IPS-18c (cell line): ENCODE results near the gene CDKN2B-AS1.
"Not testable (repeated sequence)": the region's sequence is repeated elsewhere in the genome, so short reads cannot be mapped to it uniquely, and the experiment has no call there.

ENCODE experiments used
- H3K4me3 ChIP-seq: 2 replicates; pipeline ENCODE4 v1.7.0; 2013; ENCODE audit warnings: low read depth, mild to moderate bottlenecking, low read length, moderate library complexity; ENCODE audit not compliant: insufficient read depth
- H3K9me3 ChIP-seq: one replicate; pipeline ENCODE4 v1.6.1; 2013; ENCODE audit warnings: mild to moderate bottlenecking, low read length, moderate library complexity; ENCODE audit not compliant: control insufficient read depth, insufficient read depth

The CDKN2B-AS1 gene

DNA sequence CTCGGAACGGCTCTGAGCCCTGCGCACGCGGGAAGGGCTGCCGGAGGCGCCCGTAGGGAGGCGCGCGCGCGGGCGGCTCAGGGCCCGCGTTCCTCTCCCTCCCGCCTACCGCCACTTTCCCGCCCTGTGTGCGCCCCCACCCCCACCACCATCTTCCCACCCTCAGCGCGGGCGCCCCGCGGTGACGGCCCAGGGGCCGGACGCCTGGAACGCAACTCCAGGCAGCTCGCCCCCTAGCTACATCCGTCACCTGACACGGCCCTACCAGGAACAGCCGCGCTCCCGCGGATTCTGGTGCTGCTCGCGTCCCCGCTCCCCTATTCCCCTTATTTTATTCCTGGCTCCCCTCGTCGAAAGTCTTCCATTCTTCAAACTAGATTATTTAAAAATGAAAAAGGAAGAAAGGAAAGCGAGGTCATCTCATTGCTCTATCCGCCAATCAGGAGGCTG lies at the start of gene CDKN2B-AS1:
CDKN2B-AS1 (plus strand) TSS at position 236 of the 450 bp plus-strand sequence.
- peak within 1 kb of the TSS; percentile 62 for H3K4me3 ChIP-seq
- no peaks in the 10 kb centered on the region for H3K9me3 ChIP-seq

DNA sequence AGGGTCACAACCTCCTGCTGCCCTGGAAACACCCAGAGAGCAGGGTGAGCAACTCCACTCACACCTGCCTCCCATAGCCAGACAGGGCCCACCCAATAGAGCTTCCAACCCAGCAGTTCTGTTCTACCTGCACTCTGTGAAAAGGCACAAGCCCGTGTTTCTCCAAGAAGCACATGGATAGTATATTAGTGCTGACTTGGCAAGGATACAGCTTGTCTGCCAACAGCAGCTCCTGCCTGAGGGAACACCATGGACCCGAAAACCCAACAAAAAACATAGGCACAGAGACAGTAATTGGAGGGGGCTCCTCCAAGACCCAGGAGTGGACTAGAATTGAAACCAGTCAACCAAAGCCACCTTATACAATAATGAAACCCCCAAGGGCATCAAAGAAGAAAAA lies 49.0 kb upstream of the CDKN2B-AS1 start:
- H3K4me3 ChIP-seq, result no peak overlapping the region
- H3K9me3 ChIP-seq, result no peaks in the 10 kb centered on the region

DNA sequence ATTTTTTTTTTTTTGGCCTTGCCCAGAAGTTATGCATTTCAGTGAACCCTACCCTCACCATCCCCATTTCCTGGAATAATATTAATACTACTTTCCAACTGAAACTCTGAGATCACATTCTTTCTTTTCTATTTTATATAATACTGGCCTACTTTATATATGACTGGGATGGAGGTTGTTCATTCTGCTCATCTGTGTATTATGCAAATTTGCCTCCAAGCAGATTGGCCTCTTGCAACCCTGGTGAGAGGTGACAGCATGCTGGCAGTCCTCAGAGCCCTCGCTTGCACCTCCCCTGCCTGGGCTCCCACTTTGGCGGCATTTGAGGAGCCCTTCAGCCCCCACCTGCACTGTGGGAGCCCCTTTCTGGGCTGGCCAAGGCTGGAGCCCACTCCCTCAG lies 35.8 kb upstream of the CDKN2B-AS1 start:
- no peak overlapping the region for H3K4me3 ChIP-seq
- no peaks in the 10 kb centered on the region for H3K9me3 ChIP-seq

DNA sequence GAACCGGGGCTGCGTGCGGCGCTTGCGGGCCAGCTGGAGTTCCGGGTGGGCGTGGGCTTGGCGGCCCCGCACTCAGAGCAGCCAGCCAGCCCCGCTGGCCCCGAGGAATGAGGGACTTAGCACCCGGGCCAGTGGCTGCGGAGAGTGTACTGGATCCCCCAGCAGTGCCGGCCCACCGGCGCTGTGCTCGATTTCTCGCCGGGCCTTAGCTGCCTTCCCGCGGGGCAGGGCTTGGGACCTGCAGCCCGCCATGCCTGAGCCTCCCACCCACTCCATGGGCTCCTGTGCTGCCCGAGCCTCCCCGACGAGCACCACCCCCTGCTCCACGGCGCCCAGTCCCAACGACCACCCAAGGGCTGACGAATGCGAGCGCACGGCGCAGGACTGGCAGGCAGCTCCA lies 35.3 kb upstream of the CDKN2B-AS1 start:
- H3K4me3 ChIP-seq, result not testable (repeated sequence)

DNA sequence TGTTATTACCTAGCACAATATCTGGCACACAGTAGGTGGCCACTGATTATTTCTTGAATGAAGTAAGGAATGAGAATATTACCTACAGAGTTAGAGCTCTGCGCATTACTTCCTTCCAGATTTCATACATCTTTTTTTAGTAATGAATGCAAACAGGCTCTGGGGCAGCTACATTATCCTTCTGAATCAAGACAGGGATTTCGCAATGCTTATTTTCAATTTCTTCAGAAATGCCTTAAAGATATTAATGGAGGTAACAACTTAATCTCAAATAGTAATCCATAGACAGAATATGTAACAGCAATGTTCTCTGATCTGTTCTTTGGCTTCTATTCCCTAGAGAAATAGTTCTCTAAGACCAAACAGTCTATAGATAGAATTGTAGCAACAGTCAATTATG lies 33.0 kb upstream of the CDKN2B-AS1 start:
- H3K4me3 ChIP-seq, result no peak overlapping the region
- H3K9me3 ChIP-seq, result no peaks in the 10 kb centered on the region

More for the DNA sequence above, 35.3 kb upstream of the CDKN2B-AS1 start:
- H3K9me3 ChIP-seq, result not testable (repeated sequence)

DNA sequence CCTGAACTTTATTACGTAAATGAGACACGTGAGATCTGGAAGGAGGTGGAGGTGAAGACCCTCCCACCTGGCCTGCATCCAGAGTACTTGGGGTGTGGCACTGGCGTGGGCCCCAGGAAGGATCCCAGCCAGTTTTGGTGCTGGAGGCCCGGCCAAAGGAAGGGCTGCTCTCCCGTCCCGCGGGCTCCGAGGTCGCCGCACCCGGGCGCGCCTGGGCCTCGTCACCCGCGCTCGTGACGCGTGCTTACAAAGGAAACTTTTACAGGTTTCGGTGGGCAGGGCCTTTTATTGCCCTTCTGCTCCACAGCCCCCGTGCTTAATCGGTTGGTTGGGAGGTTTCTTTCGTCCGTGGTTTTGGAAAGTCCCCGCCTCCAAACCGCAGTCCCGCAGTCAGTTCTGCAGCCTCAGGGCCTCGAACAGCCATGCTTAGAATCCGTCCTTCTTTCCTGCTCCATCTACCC lies 29.6 kb upstream of the CDKN2B-AS1 start:
- Histone ChIP-seq H3K9me3 (no peaks in the 10 kb centered on the region), H3K4me3 (peak overlapping the region; percentile 21; the same call in 1 of the 2 replicates)

DNA sequence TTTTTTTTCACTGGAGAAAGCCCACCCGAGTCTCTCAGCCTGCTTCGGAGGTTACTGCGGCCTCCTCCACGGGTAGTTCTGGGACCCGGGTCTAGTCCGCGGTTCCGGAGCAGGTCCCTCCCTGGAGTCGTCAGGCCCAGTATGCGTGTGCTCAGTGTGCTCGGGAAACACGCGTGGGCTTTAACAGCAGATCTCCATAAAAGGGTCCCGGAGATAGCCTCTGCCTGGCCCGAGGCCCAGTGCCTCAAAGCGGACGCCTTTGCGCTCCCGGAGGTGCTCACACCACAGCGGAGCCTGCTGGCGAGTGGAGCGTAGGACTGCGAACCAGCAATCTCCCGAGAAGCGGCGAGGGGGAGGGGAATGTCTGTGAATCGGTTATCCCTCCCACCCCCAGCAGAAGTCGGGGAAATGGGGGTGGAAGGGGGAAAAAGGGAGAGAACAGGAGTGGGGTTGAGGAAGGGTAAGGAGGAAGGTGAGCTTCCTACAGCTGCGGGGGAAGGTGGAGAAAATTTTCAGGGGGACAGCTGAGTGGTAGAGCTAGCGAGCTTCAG lies 29.1 kb upstream of the CDKN2B-AS1 start:
- Histone ChIP-seq H3K4me3 (peak overlapping the region; percentile 21; the same call in 1 of the 2 replicates), H3K9me3 (no peaks in the 10 kb centered on the region)

DNA sequence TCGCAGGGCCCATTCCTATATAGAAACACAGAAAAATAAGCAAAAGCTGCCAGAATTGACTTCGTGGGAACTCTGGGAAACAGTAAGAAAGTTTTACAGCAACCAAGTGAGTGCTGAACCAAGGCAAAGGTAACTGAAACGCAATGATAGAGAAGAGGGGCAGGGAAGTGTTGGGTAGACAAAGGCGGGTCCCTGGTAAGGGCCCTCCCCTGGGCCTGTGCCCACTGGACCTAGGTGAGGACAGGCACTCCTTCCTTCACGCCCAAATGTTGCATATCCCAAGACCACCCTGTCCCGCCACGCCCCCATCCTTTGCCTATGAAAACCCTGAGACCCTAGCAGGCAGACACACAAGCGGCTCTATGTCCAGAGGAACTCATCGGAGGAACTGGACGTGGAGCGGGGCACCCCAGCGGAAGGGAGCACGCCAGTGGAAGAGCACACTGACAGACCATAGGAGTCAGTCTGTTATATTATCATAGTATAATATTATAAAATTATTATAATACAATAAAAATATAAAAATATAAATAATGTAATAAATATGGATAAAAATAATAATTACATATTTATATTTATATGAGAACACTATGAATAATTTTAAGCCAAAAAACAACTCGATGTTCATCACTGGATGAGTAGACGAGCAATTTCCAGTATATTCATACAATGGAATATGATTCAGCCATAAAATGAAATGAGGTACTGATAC lies 28.3 kb upstream of the CDKN2B-AS1 start:
- no peak overlapping the region for H3K4me3 ChIP-seq
- H3K9me3 ChIP-seq, result no peaks in the 10 kb centered on the region

DNA sequence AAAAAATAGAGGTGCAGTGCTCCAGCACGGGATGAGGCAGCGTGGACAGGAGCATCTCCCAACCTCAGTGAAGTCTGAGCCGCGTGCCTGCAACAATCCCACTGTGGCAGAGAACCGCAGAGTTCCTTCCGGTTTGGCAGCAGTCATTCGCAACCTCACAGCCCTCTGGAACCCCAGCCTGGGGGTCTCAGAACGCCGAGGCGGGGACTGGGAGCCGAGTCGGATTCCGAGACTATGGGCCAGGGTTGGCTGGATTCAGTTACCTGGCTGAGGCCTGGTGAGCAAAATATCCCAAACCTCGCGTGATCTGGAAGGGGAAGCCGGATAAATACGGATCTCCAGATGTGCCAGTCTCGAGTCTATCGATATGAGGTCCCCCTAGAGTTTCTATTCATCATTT lies 27.4 kb upstream of the CDKN2B-AS1 start:
- no peak overlapping the region for H3K4me3 ChIP-seq
- no peaks in the 10 kb centered on the region for H3K9me3 ChIP-seq

DNA sequence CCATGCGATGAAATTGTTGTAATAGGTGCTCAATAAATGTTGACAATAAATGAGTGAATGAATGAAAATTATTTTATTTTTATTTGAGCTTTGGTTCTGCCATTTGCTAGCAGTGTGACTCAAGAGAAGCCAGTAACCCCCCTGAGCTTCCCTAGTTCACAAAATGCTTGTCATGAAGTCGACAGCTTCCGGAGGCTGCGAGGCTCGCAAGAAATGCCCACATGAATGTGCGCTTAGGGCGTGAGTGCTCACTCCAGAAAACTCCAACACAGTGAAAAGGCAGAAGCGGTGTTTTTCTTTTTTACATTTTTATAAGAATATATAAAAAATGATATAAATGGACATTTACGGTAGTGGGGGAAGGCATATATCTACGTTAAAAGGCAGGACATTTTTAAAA lies 26.9 kb upstream of the CDKN2B-AS1 start:
- H3K4me3 ChIP-seq, result no peak overlapping the region
- no peaks in the 10 kb centered on the region for H3K9me3 ChIP-seq

DNA sequence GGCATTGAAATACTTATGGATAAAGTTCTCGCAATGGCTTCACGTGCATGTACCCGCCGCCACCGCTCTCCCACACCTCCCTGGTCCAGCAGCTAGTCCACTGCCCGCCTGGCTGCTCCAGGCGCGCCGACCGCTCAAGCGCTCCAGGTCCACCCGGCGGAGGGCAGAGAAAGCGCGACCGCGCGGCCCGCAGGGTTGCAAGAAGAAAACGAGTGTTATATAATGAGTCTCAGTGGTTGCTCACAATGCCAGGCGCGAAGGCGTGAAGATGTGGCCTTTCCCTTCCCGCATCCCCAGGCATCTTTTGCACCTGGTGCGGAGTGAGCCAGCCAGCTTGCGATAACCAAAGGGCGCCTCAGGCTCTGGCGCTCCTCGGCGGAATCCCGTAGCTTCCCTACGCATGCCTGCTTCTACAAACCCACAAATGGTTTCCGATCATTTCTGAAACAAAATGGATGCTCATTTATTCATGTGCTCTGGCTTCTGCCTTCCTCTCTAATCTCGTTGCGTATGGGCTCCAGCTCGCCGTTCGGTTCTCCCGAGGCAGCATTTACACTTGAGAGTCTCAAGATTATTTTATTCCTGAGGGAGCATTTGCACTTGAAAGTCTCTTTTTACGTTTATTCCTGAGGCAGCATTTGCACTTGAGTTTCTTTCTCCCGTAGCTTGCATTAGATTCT lies 26.1 kb upstream of the CDKN2B-AS1 start:
- Histone ChIP-seq H3K9me3 (no peaks in the 10 kb centered on the region), H3K4me3 (no peak overlapping the region)

DNA sequence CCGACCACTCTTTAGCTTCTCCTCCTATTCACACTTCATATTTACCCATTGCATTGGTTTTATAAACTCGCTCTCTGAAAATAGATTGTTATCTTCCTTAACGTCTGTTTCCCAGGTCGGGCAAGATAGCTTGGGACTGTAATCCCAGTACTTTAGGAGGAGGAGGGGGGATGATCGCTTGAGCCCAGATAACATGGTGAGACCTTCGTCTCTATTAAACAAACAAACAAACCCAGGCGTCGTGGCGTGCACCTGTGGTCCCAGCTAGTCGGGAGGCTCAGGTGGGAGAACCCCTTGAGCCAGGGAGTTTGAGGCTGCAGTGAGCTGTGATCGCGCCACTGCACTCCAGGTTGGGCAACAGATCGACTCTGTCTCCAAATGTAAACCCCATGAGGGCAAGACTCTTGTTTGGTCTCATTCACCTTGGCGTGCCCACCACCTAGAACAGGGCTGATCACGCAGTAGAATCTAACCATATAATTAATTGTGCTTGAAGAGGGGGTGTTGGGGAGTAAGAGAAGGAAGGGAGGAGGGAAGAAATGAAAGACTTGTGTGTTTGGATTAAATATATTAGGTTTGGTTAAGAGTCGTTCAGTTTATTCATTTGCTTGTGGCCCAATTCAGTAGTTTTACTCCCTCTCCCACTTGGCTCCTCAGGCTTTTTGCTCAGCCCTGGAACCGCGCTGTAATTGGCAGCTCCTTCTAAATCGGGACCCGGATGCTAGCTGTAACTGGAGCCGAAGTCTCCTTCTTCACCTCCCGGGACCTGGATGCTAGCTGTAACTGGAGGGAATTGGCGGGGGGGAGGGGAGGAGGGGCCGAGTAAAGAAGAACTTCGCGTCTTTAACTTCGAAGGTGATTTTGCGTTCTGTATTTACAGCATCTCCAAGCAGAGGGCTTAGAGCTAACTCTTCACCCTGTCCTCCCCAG lies 25.3 kb upstream of the CDKN2B-AS1 start:
- Histone ChIP-seq H3K4me3 (no peak overlapping the region), H3K9me3 (no peaks in the 10 kb centered on the region)

DNA sequence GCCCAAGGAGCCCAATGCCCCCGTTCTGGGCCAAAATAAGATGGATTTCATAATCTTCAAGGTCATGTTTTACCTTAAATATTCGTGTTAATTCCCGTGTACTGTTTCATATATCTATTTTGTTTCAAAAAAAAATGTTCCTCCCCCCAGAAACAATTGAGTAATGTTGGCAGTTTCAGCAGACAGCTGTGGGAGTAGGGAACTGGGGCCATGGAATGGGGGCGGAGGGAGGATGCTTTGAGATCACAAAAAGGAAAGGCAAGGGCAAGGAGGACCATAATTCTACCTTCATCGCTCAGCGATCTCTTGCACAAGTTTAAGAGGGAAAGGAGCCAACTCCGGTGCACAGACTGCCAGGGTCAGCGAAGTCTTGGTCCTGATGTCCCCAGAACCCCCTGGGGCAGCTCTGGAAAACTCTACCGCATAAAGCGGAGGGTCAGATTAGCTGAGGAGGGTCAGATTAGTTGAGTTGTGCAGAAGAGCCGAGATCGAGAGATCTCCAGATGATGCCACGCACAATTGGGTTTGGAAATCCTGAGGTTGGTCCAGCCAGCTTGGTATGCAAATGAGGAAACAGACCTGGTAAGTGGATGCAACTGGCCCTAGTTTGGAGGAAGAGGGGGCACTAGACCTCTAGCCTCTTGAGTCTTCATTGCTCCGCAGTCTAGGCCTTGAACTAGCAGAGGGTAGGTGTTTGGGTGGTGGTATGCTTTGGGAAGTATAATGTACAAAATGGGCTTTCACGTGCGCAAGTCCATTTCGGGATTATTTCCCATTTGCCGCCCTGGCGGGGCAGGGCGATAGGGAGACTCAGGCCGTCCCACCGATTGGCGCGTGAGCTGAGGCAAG lies 24.4 kb upstream of the CDKN2B-AS1 start:
- Histone ChIP-seq H3K4me3 (no peak overlapping the region), H3K9me3 (no peaks in the 10 kb centered on the region)

DNA sequence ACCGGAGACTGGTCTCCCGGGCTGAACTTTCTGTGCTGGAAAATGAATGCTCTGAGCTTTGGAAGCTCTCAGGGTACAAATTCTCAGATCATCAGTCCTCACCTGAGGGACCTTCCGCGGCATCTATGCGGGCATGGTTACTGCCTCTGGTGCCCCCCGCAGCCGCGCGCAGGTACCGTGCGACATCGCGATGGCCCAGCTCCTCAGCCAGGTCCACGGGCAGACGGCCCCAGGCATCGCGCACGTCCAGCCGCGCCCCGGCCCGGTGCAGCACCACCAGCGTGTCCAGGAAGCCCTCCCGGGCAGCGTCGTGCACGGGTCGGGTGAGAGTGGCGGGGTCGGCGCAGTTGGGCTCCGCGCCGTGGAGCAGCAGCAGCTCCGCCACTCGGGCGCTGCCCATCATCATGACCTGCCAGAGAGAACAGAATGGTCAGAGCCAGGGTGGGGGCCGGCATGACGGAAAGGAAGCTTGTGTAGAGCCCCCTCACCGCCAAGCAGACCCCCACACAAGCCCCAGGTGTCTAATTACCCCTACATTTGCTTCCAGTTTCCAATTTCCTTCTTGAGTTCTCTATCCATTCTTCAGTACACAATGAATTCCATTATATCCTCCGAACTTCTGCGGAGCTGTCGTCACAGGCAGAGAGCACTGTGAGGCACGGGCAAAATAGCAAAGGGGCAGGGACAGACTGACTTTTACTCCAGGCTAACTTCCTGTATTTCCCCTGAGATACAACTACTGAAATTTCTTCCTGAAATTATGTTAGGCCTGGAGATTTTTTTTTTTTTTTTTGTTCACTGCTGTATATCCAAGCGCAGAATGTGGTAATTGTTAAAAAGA lies 23.6 kb upstream of the CDKN2B-AS1 start:
- no peaks in the 10 kb centered on the region for H3K9me3 ChIP-seq
- no peak overlapping the region for H3K4me3 ChIP-seq

DNA sequence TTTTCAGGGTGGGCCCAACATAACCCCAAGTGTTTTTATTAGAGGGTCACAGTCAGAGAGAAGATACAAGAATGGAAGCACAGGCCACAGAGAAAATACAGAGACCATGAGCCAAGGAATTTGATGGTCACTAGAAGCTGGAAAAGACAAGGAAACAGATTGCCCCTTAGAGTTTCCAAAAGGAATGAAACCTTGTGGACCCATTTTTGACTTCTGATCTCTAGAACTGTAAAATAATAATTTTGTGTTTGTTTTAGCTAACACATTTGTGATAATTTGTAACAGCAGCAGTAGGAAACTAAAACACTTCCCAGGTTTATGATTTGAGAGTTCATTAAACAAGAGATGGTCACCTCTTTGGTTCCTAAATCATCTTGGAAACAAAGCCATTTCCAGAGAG lies 22.2 kb upstream of the CDKN2B-AS1 start:
- Histone ChIP-seq H3K4me3 (no peak overlapping the region), H3K9me3 (no peaks in the 10 kb centered on the region)

DNA sequence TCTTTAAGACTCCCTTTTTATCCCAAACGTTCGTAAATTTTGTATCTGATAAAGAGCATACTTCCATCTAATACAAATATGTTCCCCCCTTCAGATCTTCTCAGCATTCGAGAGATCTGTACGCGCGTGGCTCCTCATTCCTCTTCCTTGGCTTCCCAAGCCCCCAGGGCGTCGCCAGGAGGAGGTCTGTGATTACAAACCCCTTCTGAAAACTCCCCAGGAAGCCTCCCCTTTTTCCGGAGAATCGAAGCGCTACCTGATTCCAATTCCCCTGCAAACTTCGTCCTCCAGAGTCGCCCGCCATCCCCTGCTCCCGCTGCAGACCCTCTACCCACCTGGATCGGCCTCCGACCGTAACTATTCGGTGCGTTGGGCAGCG lies 20.3 kb upstream of the CDKN2B-AS1 start:
- peak overlapping the region; percentile 52 for H3K4me3 ChIP-seq
- no peaks in the 10 kb centered on the region for H3K9me3 ChIP-seq
